Stimulated activated CD8-positive, alpha-beta memory T cell treated with anti-CD3 and anti-CD28 coated beads, Interleukin-2, amount 100 ng/mL, for 1 hour (primary cell): ENCODE measurements around the gene GRAMD4.

Source experiments
- DNase-seq, 2 donors: peaks; one replicate each; pipeline ENCODE4 v3.0.0-alpha.2; 2020; ENCODE audit warnings: low read depth in 2 of 2

GRAMD4 gene

DNA sequence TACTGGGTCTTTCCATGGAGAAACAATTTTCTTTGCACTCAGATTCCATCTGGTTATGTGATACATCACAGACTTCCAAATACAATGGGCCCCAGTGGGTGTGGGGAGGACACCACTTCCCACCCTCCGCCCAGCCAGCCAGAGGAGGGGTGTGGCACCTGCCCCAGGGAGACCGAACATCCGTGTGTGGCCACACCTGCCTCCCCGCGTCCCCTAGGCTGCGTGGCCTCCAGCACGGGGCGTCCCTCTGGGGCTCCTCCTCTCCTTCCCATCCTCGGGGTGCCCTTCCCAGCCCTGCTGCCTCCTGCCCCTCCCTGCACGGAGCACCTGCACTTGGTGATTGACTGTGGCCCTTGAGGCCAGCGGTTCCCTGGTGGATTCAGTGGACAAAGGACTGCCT, 68.8 kb downstream of the GRAMD4 start:
- no peak for DNase-seq

DNA sequence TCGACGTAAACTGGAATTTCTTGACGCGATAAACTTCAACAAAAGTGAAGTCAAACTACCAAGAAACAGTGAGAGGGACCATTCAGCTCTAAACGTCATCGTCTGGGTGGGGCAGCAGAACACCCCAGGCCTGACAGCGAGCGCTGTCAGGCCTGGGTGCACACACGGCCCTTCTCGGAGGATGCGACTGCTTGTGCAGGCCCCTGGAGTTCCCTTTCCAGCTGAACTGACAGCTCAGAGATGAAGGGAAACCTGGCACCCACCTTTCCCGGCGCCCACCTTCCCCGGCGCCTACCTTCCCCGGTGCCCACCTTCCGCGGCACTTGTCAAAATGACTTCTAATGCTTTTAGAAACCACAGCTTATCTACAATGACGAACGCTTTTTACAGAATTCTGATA, 70.0 kb downstream of the GRAMD4 start:
- no peak for DNase-seq

GRCh38 chr22:46691571-46691970, 71.4 kb downstream of the GRAMD4 start:
- no peak for DNase-seq

DNA sequence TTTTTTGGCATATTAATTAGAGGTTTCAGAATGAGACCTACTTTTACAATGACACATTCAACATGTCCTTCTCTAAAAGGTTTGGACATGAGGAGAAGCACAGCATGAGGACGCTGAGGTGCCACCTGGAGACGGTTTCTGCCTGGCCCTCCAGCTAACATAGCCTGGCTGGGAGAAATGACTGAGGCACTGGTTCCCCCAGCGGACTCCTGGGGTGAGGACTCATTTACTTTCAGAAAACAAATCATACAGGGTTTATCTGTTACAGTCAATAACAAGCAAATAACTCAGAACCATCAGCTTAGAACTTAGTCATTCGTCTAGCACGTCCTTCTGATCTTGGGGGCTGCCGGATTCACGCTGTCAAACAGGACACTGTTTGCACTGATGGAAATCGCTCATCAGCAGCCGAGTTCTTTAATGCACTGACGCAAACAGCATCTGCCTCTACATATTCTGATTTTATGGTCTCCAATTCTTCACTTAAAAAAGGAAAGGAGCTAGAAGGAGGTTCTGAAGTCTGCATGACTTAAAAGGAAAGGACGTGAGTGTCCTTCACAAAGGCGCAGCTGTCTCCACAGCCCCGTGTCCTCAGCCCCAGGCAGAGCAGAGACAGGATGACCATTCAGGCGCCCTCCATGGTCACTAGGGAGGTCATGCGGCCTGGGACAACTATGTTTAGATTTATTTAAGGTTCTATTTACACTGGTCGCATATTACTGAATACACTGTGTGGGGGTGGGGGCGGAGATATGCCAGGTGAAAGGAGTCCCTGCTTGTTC, 73.6 kb downstream of the GRAMD4 start:
- no peak for DNase-seq

DNA sequence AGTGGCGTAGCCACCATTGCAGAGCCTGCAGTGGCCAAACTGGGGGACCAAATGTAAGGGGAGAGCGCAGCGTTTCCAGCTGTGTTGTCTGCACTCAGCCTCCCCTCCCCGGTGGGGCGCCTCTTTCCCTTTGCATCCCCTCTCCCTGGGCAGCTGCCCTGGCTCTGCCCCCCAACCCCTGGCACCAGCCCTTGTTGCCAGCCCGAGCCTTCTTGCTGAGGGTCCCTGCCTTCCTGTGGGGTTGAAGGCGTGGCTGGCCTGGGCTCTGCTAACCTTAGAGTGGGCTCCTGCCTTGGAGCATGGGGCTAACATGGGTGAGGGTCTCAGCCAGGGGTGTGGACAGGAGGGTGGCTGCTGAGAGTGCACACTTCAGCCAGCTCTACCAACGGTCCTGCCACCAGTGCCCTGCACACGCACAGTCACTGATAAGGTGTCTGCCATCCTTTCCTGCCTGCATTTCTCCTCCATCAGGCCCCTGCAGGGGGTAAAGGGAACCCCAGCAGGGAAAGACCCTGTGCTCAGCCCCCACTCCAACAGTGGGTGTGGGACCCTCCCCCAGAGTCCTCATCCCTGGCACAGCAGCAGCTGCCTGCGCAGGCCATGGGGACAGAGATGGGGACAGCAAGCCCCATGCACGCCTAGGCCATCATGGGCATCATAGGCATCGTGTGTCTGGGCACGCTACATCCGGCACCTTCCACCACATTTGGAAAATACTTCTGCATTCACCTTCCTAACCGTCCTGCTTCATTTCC, 74.4 kb downstream of the GRAMD4 start:
- no peak for DNase-seq

- DNase-seq = no peak
These were observed 75.4 kb downstream of the GRAMD4 start for GRCh38 chr22:46695346-46696228.

DNA sequence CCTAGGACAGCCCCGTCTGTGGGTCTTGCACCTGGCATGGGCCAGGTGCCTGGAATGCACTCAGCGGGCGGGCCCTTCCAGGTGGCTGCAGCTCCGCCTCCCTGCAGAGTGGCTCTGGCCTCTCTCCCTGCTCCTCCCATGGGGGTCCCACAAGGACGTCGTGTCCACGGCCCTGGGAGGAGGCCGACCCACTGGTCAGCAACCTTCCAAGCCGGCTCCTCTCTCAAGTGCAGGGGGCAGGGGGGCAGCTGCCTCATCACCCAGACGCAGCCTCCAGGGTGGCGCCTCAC, 76.0 kb downstream of the GRAMD4 start:
- no peak for DNase-seq

GRCh38 chr22:46696614-46697013, 76.4 kb downstream of the GRAMD4 start:
- DNase-seq = no peak

GRCh38 chr22:46697811-46698515, 77.8 kb downstream of the GRAMD4 start:
- no peak for DNase-seq

GRCh38 chr22:46699091-46699490, 78.9 kb downstream of the GRAMD4 start:
- DNase-seq = no peak

DNA sequence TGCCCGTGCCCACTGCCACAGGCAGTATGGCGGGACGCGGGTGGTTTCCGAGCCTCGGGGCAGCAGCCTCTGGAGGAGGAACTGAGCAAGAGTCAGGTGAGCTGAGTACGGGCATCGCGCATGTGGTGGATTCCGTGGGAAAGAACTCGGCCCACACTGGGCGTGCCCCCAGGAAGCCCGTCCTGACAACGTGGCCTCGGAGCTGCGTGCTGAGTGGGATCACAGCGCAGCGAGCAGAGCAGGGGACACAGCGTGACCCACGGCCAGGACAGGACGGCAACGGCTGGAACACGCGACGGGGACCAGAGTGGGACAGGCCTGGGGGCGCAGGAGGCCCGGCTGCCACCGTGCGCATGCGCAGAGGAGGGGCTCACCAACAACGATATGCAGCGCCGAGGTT, 81.1 kb downstream of the GRAMD4 start:
- no peak for DNase-seq

- DNase-seq = no peak
These were observed 83.2 kb downstream of the GRAMD4 start for GRCh38 chr22:46703171-46703995.

GRCh38 chr22:46703996-46704370, 83.8 kb downstream of the GRAMD4 start:
- no peak for DNase-seq

GRCh38 chr22:46706060-46706459, 85.9 kb downstream of the GRAMD4 start:
- DNase-seq = no peak

DNA sequence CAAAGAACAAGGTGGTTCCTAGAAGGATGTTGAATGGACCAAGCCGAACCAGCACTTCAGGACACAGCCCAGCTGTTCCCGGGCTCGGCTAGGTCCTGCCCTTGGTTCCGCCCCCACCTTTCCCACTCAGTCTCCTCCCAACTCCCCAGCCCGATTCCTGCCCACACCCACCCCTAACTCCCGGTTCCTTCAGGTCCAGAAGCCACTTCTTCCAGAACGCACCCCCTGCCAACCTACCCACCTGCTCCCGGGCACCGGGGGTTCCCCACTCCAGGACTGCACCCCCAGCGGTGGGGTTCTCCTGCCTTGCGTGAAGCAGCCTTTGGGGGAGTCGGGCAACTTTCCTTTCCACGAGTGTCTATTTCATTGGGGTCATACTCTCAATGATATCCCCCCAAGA, 87.1 kb downstream of the GRAMD4 start:
- no peak for DNase-seq

DNA sequence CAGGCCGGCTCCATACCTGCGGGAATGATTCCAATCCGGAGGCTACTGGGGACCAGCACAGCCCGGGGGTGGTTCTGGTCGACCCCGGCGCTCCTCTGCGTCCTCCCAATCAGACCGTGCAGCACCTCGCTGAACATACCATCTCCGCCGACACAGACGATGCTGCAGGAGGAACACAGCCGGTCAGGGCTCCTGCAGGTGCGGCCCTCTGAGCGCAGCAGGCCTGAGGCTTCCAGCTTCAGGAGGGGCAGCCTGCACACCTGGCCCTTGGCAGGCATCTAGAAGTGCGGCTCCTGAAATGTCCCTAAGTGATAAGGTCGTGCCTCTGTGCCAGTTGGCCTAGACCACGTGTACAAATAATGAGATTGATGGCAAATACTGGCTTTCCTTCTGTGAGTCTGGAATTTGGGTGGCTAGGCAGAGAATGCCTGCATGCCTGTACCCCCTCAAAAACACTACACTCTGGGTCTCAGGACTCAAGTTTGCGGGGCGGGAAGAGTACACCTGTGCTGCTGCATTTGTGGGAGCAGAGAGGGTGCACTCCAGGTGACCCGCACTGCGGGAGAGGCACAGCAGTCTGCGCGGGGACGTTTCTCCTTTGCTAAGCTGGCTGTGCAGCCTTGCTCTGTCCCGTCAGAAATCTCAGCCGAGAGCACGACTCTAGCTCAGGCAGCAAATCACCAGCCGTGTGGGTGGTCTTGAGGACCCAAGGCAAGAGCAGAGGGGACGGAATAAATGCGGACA, 87.8 kb downstream of the GRAMD4 start:
- no peak for DNase-seq

DNA sequence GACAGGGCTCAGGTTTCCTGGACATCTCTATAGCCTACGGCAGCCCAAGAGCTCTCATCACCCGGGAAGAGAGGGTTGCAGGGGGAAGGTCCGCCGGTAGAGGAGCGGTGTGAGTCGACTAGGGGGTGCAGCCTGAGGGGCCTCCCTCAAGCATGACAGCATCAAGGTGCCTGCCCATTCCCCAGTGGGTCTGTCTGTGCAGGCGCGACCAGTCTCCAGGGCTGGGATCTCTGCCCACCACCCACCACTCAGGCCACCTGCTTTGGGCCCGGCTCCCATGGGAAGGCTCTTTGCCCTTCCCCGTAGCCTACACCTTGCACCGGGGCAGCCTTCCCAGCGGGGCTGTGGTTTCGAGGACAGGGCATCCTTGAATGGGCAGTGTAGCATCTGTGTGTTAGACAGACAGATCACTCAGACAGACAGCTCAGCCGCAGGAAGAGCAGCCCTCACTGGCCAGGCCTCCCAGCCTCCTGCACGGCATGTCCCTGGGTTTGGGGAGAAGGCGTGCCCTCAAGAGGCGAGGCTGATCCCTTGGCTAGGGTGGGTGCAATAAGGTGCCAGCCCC, 88.7 kb downstream of the GRAMD4 start:
- no peak for DNase-seq

DNA sequence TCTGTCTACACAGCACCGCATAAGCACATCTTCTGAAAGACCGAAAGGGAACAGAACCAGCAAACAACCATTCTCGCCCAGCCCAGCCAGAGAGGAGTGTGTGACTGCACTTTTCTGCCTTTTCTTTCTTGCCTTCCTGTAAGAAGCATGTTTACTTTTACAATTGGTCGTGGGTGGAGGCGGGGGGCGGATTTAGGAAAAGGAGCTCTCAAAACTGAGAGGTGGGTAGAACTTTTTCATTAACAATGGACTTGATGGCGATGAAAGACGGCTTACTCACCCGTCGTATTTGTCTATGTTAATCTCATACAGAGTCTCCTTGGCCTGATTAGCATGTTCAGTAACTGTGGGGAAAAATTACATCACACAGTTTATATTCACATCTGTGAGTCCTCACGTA, 90.6 kb downstream of the GRAMD4 start:
- DNase-seq = no peak

GRCh38 chr22:46712288-46712687, 92.1 kb downstream of the GRAMD4 start:
- DNase-seq = no peak

DNA sequence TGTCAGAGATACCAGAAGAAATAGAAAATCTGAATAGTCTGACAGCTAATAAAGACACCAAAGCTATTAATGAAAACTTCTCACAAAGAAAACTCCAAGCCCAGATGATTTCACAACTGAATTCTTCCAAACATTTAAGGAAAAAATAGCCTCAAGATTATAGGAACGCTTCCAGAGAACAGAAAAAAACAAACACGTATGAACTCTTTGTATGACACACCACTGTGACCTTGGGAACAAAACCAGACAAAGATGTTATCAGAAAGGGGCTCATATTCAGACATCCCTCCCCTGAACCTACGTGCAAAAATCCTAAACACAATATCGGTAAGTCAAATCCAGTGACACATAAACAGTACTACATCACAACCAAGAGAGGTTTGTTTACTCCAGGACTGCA, 94.4 kb downstream of the GRAMD4 start:
- no peak for DNase-seq
